ENCODE data around the gene PTPN4.

The PTPN4 gene

DNA sequence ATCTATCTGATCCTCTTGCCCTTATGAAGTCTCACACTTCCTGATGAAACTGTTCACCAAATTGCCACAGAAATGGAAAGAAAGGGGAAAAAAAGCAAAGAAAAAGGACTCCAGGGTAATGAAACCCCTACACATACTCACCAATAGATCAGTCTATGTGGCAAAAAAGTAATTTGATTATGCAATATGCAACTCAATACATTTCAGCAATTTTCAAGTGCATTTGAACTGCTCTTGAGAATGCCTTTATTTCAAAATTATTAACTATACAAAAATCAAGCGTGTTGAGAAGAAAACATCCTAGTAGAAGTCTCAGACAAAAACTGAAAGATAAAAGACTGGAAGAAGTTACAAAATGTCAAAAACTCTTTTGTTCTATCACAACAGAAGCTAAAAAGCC lies 32.2 kb upstream of the PTPN4 start:
- no peak overlapping the region for H3K4ac ChIP-seq (ENCODE audit: low read depth in 1 of 2, low read length in 2 of 2)
- no peak overlapping the region for H4K8ac ChIP-seq (ENCODE audit: low read length)
- no peak overlapping the region for H3K4me3 ChIP-seq (ENCODE audit: insufficient read depth in 1 of 2, low read depth in 1 of 2, low read length in 2 of 2)
- no peaks in the 10 kb centered on the region for H3K9me3 ChIP-seq (ENCODE audit: control insufficient read depth, low read length)
- no peak overlapping the region for H3K18ac ChIP-seq (ENCODE audit: low read depth in 1 of 2, low read length in 2 of 2)
- no peak overlapping the region for H2BK120ac ChIP-seq (ENCODE audit: low read depth, low read length)
- no peak overlapping the region for H3K4me2 ChIP-seq (ENCODE audit: low read length, poor library complexity, severe bottlenecking)
- H2BK5ac ChIP-seq (ENCODE audit: low read depth, low read length, poor library complexity, severe bottlenecking) = no peak overlapping the region
- H3K27ac ChIP-seq (ENCODE audit: low read length, poor library complexity, severe bottlenecking) = no peak overlapping the region
- H3K79me1 ChIP-seq (replicated peaks; ENCODE audit: low read length, poor library complexity, severe bottlenecking) = no peaks in the 10 kb centered on the region
- no peak overlapping the region for H2BK15ac ChIP-seq (ENCODE audit: low read depth, poor library complexity, severe bottlenecking)
- H2AFZ ChIP-seq (ENCODE audit: low read depth, low read length) = no peak overlapping the region
- no peak overlapping the region for H4K91ac ChIP-seq (ENCODE audit: low read length)
- no peak overlapping the region for H2AK5ac ChIP-seq (ENCODE audit: low read length, severe bottlenecking)
- no peaks in the 10 kb centered on the region for H3K36me3 ChIP-seq (ENCODE audit: control insufficient read depth in 1 of 2, insufficient read depth in 2 of 2, low read depth in 1 of 2, low read length in 2 of 2)
- H3K4me1 ChIP-seq (ENCODE audit: control insufficient read depth, insufficient read depth, low read depth, low read length) = peaks cover 2% of the 10 kb centered on the region
- WGBS = 60% methylated on average over 1 of the region's 1 CpG
- H3K27me3 ChIP-seq (ENCODE audit: control insufficient read depth in 1 of 2, insufficient read depth in 1 of 2, low read length in 2 of 2) = peaks cover 0 to 8% of the 10 kb centered on the region in 2 experiments
- no peak overlapping the region for H3K14ac ChIP-seq (ENCODE audit: low read length in 2 of 2)
- no peak overlapping the region for H2BK12ac ChIP-seq (ENCODE audit: low read length in 2 of 2)
- H3K9ac ChIP-seq (ENCODE audit: low read length) = no peak overlapping the region
- H3K23ac ChIP-seq (ENCODE audit: low read length in 2 of 2) = no peak overlapping the region
- no peak for DNase-seq

GRCh38 chr2:119728421-119728820 lies 31.3 kb upstream of the PTPN4 start:
- no peak overlapping the region for H2BK5ac ChIP-seq (ENCODE audit: low read depth, low read length, poor library complexity, severe bottlenecking)
- H2BK120ac ChIP-seq (ENCODE audit: low read depth, low read length) = no peak overlapping the region
- no peak overlapping the region for H3K23ac ChIP-seq (ENCODE audit: low read length in 2 of 2)
- no peak overlapping the region for H3K14ac ChIP-seq (ENCODE audit: low read length in 2 of 2)
- no peaks in the 10 kb centered on the region for H3K36me3 ChIP-seq (ENCODE audit: control insufficient read depth in 1 of 2, insufficient read depth in 2 of 2, low read depth in 1 of 2, low read length in 2 of 2)
- peaks cover 4% of the 10 kb centered on the region for H3K4me1 ChIP-seq (ENCODE audit: control insufficient read depth, insufficient read depth, low read depth, low read length)
- no peak overlapping the region for H3K18ac ChIP-seq (ENCODE audit: low read depth in 1 of 2, low read length in 2 of 2)
- no peak for DNase-seq
- H3K4ac ChIP-seq (ENCODE audit: low read depth in 1 of 2, low read length in 2 of 2) = no peak overlapping the region
- H4K91ac ChIP-seq (ENCODE audit: low read length) = no peak overlapping the region
- no peaks in the 10 kb centered on the region for H3K79me1 ChIP-seq (replicated peaks; ENCODE audit: low read length, poor library complexity, severe bottlenecking)
- H4K8ac ChIP-seq (ENCODE audit: low read length) = no peak overlapping the region
- no peak overlapping the region for H2BK12ac ChIP-seq (ENCODE audit: low read length in 2 of 2)
- no peak overlapping the region for H3K27ac ChIP-seq (ENCODE audit: low read length, poor library complexity, severe bottlenecking)
- no peak overlapping the region for H2BK15ac ChIP-seq (ENCODE audit: low read depth, poor library complexity, severe bottlenecking)
- H3K4me3 ChIP-seq (ENCODE audit: insufficient read depth in 1 of 2, low read depth in 1 of 2, low read length in 2 of 2) = no peak overlapping the region
- H3K4me2 ChIP-seq (ENCODE audit: low read length, poor library complexity, severe bottlenecking) = no peak overlapping the region
- H2AK5ac ChIP-seq (ENCODE audit: low read length, severe bottlenecking) = no peak overlapping the region
- H2AFZ ChIP-seq (ENCODE audit: low read depth, low read length) = no peak overlapping the region
- H3K27me3 ChIP-seq (ENCODE audit: control insufficient read depth in 1 of 2, insufficient read depth in 1 of 2, low read length in 2 of 2) = peaks cover 0 to 8% of the 10 kb centered on the region in 2 experiments
- no peak overlapping the region for H3K9ac ChIP-seq (ENCODE audit: low read length)
- no peaks in the 10 kb centered on the region for H3K9me3 ChIP-seq (ENCODE audit: control insufficient read depth, low read length)

GRCh38 chr2:119730671-119731177 lies 29.0 kb upstream of the PTPN4 start:
- H2BK12ac ChIP-seq (ENCODE audit: low read length in 2 of 2) = no peak overlapping the region
- H4K8ac ChIP-seq (ENCODE audit: low read length) = no peak overlapping the region
- DNase-seq = no peak
- H2AK5ac ChIP-seq (ENCODE audit: low read length, severe bottlenecking) = no peak overlapping the region
- H3K4ac ChIP-seq (ENCODE audit: low read depth in 1 of 2, low read length in 2 of 2) = no peak overlapping the region
- no peak overlapping the region for H2BK15ac ChIP-seq (ENCODE audit: low read depth, poor library complexity, severe bottlenecking)
- H3K9me3 ChIP-seq (ENCODE audit: control insufficient read depth, low read length) = no peaks in the 10 kb centered on the region
- no peak overlapping the region for H3K23ac ChIP-seq (ENCODE audit: low read length in 2 of 2)
- H3K4me2 ChIP-seq (ENCODE audit: low read length, poor library complexity, severe bottlenecking) = no peak overlapping the region
- H3K27me3 ChIP-seq (ENCODE audit: control insufficient read depth in 1 of 2, insufficient read depth in 1 of 2, low read length in 2 of 2) = peaks cover 0 to 8% of the 10 kb centered on the region in 2 experiments
- no peaks in the 10 kb centered on the region for H3K36me3 ChIP-seq (ENCODE audit: control insufficient read depth in 1 of 2, insufficient read depth in 2 of 2, low read depth in 1 of 2, low read length in 2 of 2)
- no peaks in the 10 kb centered on the region for H3K79me1 ChIP-seq (replicated peaks; ENCODE audit: low read length, poor library complexity, severe bottlenecking)
- H3K4me3 ChIP-seq (ENCODE audit: insufficient read depth in 1 of 2, low read depth in 1 of 2, low read length in 2 of 2) = no peak overlapping the region
- no peak overlapping the region for H3K9ac ChIP-seq (ENCODE audit: low read length)
- no peak overlapping the region for H3K14ac ChIP-seq (ENCODE audit: low read length in 2 of 2)
- WGBS = 74% methylated on average over 8 of the region's 8 CpGs
- H3K4me1 ChIP-seq (ENCODE audit: control insufficient read depth, insufficient read depth, low read depth, low read length) = peaks cover 2% of the 10 kb centered on the region
- H3K18ac ChIP-seq (ENCODE audit: low read depth in 1 of 2, low read length in 2 of 2) = no peak overlapping the region
- no peak overlapping the region for H4K91ac ChIP-seq (ENCODE audit: low read length)
- no peak overlapping the region for H2AFZ ChIP-seq (ENCODE audit: low read depth, low read length)
- no peak overlapping the region for H2BK120ac ChIP-seq (ENCODE audit: low read depth, low read length)
- H3K27ac ChIP-seq (ENCODE audit: low read length, poor library complexity, severe bottlenecking) = no peak overlapping the region
- H2BK5ac ChIP-seq (ENCODE audit: low read depth, low read length, poor library complexity, severe bottlenecking) = no peak overlapping the region

- H3K4ac ChIP-seq (ENCODE audit: low read depth in 1 of 2, low read length in 2 of 2) = no peak overlapping the region
- no peak for DNase-seq
- H3K14ac ChIP-seq (ENCODE audit: low read length in 2 of 2) = no peak overlapping the region
- no peaks in the 10 kb centered on the region for H3K79me1 ChIP-seq (replicated peaks; ENCODE audit: low read length, poor library complexity, severe bottlenecking)
- peaks cover 0 to 8% of the 10 kb centered on the region in 2 experiments for H3K27me3 ChIP-seq (ENCODE audit: control insufficient read depth in 1 of 2, insufficient read depth in 1 of 2, low read length in 2 of 2)
- no peak overlapping the region for H2BK15ac ChIP-seq (ENCODE audit: low read depth, poor library complexity, severe bottlenecking)
- no peak overlapping the region for H2BK120ac ChIP-seq (ENCODE audit: low read depth, low read length)
- no peak overlapping the region for H2AK5ac ChIP-seq (ENCODE audit: low read length, severe bottlenecking)
- no peak overlapping the region for H2AFZ ChIP-seq (ENCODE audit: low read depth, low read length)
- H3K9ac ChIP-seq (ENCODE audit: low read length) = no peak overlapping the region
- H3K4me1 ChIP-seq (ENCODE audit: control insufficient read depth, insufficient read depth, low read depth, low read length) = peaks cover 3% of the 10 kb centered on the region
- no peak overlapping the region for H3K23ac ChIP-seq (ENCODE audit: low read length in 2 of 2)
- no peak overlapping the region for H3K4me3 ChIP-seq (ENCODE audit: insufficient read depth in 1 of 2, low read depth in 1 of 2, low read length in 2 of 2)
- H3K27ac ChIP-seq (ENCODE audit: low read length, poor library complexity, severe bottlenecking) = no peak overlapping the region
- H2BK12ac ChIP-seq (ENCODE audit: low read length in 2 of 2) = no peak overlapping the region
- no peak overlapping the region for H2BK5ac ChIP-seq (ENCODE audit: low read depth, low read length, poor library complexity, severe bottlenecking)
- no peak overlapping the region for H3K4me2 ChIP-seq (ENCODE audit: low read length, poor library complexity, severe bottlenecking)
- H3K36me3 ChIP-seq (ENCODE audit: control insufficient read depth in 1 of 2, insufficient read depth in 2 of 2, low read depth in 1 of 2, low read length in 2 of 2) = no peaks in the 10 kb centered on the region
- no peak overlapping the region for H3K18ac ChIP-seq (ENCODE audit: low read depth in 1 of 2, low read length in 2 of 2)
- no peak overlapping the region for H4K8ac ChIP-seq (ENCODE audit: low read length)
- WGBS = 87% methylated on average over 11 of the region's 11 CpGs
- no peak overlapping the region for H4K91ac ChIP-seq (ENCODE audit: low read length)
- no peaks in the 10 kb centered on the region for H3K9me3 ChIP-seq (ENCODE audit: control insufficient read depth, low read length)
Observed at GRCh38 chr2:119731983-119732382, 27.7 kb upstream of the PTPN4 start.

All from mesenchymal stem cell (in vitro differentiated cells and primary cell).